ENCODE data around the gene MTRR.

DNA sequence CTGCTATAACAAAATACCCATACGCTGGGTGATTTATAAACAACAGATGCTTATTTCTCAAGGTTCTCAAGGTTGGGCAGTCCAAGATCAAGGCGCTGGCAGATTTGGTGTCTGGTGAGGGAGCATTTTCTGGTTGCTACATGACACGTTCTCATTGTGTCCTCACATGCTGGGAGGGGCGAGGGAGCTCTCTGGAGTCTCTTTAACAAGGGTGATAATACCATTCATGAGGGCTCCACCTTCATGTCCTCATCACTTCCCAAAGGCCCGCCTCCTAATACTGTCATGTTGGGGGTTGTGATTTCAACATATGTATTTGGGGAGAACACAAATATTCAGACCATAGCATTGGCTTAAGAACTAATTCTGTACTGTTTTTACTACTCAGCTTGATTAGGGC lies 22.6 kb upstream of the MTRR start:
- TF ChIP-seq, protein P1, sequence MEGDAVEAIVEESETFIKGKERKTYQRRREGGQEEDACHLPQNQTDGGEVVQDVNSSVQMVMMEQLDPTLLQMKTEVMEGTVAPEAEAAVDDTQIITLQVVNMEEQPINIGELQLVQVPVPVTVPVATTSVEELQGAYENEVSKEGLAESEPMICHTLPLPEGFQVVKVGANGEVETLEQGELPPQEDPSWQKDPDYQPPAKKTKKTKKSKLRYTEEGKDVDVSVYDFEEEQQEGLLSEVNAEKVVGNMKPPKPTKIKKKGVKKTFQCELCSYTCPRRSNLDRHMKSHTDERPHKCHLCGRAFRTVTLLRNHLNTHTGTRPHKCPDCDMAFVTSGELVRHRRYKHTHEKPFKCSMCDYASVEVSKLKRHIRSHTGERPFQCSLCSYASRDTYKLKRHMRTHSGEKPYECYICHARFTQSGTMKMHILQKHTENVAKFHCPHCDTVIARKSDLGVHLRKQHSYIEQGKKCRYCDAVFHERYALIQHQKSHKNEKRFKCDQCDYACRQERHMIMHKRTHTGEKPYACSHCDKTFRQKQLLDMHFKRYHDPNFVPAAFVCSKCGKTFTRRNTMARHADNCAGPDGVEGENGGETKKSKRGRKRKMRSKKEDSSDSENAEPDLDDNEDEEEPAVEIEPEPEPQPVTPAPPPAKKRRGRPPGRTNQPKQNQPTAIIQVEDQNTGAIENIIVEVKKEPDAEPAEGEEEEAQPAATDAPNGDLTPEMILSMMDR (conservative IDR thresholded peaks at IDR 0.05; ENCODE audit: low read length) = no peak
- no peak for TF ChIP-seq EZH2phosphoT487 (IDR thresholded peaks at IDR 0.05; ENCODE audit: borderline replicate concordance)
